Measurements from ENCODE around the gene GPC3. TPM values are rescaled to one million over a fixed set of nuclear protein-coding genes. Genes with fewer than 3 reads are reported as not detected.

The GPC3 gene
- total RNA-seq, 1 donor from 2014 or later = 1,039 TPM

DNA sequence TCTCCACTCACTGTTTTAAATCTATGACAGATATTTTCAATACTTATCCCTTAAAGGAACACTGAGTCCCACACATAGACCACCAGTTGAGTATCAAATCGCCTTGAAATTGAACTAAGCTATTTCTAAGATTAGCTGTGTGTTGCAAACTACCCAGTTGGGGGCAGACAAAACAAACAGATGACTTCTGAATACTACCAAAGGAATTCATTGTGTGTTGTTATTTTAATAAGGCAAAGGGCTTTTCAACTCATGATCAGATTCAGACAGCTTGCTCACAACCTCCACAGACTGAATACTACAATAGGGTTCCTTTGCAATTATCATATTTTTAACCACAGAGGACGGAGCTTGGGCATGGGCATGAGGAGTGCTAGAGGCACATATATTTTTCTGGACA is 287.1 kb downstream of the GPC3 start:
- no peak overlapping the region for H3K4me2 ChIP-seq
- H3K9me3 Mint-ChIP-seq = no peaks in the 10 kb centered on the region
- H3K4me1 Mint-ChIP-seq = peaks cover 56% of the 10 kb centered on the region

DNA sequence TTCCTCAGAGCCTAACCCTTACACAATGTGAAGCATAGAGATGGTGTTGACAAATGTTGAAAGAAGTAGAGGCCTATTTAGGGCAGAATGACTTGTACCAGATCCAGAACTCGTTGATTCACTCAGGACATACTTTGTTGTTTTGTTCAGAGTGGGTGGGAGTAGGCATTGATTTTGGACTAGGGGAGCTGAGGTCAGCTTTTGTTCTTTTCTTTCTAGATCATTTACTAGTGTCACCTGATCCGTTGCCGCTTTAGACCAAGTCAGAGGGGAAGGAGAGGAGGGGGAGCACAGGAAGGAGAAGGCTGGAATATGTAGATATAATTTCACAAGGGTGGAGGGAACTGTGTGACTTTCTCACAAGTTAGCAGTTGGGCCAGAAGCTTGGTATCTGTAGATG is 287.7 kb downstream of the GPC3 start:
- Histone ChIP-seq H3F3A (ENCODE audit: low read depth) (no peaks in the 10 kb centered on the region), H2AFZ (replicated peaks) (no peak overlapping the region), H3K36me3 (no peaks in the 10 kb centered on the region), H3K79me2 (ENCODE audit: low read depth) (peaks cover 14% of the 10 kb centered on the region), H3K9me3 (ENCODE audit: low read depth) (no peaks in the 10 kb centered on the region), H3K27ac (no peak overlapping the region), H4K20me1 (ENCODE audit: low read depth) (peaks cover 45% of the 10 kb centered on the region), H3K4me1 (peaks cover 23% of the 10 kb centered on the region), H3K27me3 (no peaks in the 10 kb centered on the region), H3K4me3 (no peak overlapping the region), H3K4me2 (no peak overlapping the region), H3K9ac (no peak overlapping the region)
- no peak for DNase-seq (ENCODE audit: low spot score)
- Mint-ChIP-seq H3K4me3 (no peak overlapping the region), H3K36me3 (peaks cover 4% of the 10 kb centered on the region), H3K27me3 (ENCODE audit: insufficient read depth, low read depth) (no peaks in the 10 kb centered on the region), H3K4me1 (peaks cover 50% of the 10 kb centered on the region), H3K27ac (no peak overlapping the region), H3K9me3 (no peaks in the 10 kb centered on the region)
- TF ChIP-seq EZH2 (IDR thresholded peaks at IDR 0.05) = no peak
- TF ChIP-seq CTCF (IDR thresholded peaks at IDR 0.05) = no peak
- no peak for TF ChIP-seq EZH2phosphoT487 (IDR thresholded peaks at IDR 0.05)

More for the DNA sequence above, 287.1 kb downstream of the GPC3 start:
- H3K4me3 Mint-ChIP-seq = no peak overlapping the region
- peaks cover 4% of the 10 kb centered on the region for H3K36me3 Mint-ChIP-seq
- Histone ChIP-seq H3K9me3 (ENCODE audit: low read depth) (no peaks in the 10 kb centered on the region), H3F3A (ENCODE audit: low read depth) (no peaks in the 10 kb centered on the region), H3K4me3 (no peak overlapping the region), H3K4me1 (peaks cover 28% of the 10 kb centered on the region), H3K36me3 (no peaks in the 10 kb centered on the region), H3K9ac (no peak overlapping the region), H3K27me3 (no peaks in the 10 kb centered on the region), H3K27ac (no peak overlapping the region), H4K20me1 (ENCODE audit: low read depth) (peaks cover 51% of the 10 kb centered on the region), H3K79me2 (ENCODE audit: low read depth) (peaks cover 16% of the 10 kb centered on the region), H2AFZ (replicated peaks) (no peak overlapping the region)
- no peak overlapping the region for H3K27ac Mint-ChIP-seq
- H3K27me3 Mint-ChIP-seq (ENCODE audit: insufficient read depth, low read depth) = no peaks in the 10 kb centered on the region
- no peak for TF ChIP-seq CTCF (IDR thresholded peaks at IDR 0.05)
- no peak for DNase-seq (ENCODE audit: low spot score)

GRCh38 chrX:133689997-133690599 is 295.3 kb downstream of the GPC3 start:
- peaks cover 2% of the 10 kb centered on the region for H3K4me1 Mint-ChIP-seq
- no peak for DNase-seq (ENCODE audit: low spot score)
- no peaks in the 10 kb centered on the region for H3K27me3 Mint-ChIP-seq (ENCODE audit: insufficient read depth, low read depth)
- Histone ChIP-seq H3K79me2 (ENCODE audit: low read depth) (peaks cover 3% of the 10 kb centered on the region), H3K36me3 (no peaks in the 10 kb centered on the region), H3F3A (ENCODE audit: low read depth) (no peaks in the 10 kb centered on the region), H3K4me2 (no peak overlapping the region), H3K27ac (no peak overlapping the region), H3K27me3 (no peaks in the 10 kb centered on the region), H4K20me1 (ENCODE audit: low read depth) (no peaks in the 10 kb centered on the region), H3K9me3 (ENCODE audit: low read depth) (no peaks in the 10 kb centered on the region), H2AFZ (replicated peaks) (no peak overlapping the region), H3K4me1 (no peaks in the 10 kb centered on the region), H3K9ac (no peak overlapping the region), H3K4me3 (no peak overlapping the region)
- H3K36me3 Mint-ChIP-seq = no peaks in the 10 kb centered on the region
- no peak overlapping the region for H3K4me3 Mint-ChIP-seq
- no peaks in the 10 kb centered on the region for H3K9me3 Mint-ChIP-seq
- no peak for TF ChIP-seq CTCF (IDR thresholded peaks at IDR 0.05)
- TF ChIP-seq EZH2 (IDR thresholded peaks at IDR 0.05) = no peak
- no peak for TF ChIP-seq EZH2phosphoT487 (IDR thresholded peaks at IDR 0.05)
- H3K27ac Mint-ChIP-seq = no peak overlapping the region
